ENCODE data around the gene TGFB1. TPM values are rescaled to one million over a fixed set of nuclear protein-coding genes. Genes with fewer than 3 reads are reported as not detected.

The TGFB1 gene
- total and polyA plus RNA-seq, 4 donors, result 0.83 to 10.6 (median 6.9) TPM

DNA sequence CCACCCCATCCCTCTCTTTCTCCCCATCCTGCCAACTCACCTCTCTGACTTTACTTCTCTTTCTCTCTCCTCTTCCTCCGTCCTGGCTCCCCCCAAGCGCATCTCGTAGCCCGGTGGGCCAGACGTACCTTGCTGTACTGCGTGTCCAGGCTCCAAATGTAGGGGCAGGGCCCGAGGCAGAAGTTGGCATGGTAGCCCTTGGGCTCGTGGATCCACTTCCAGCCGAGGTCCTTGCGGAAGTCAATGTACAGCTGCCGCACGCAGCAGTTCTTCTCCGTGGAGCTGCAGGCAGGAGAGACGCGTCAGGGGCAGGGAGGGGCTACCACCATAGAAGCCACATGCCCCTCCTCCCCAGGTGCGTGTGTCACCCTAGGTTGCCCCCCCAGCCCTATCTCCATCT lies 21.7 kb downstream of the TGFB1 start:
- TF ChIP-seq SP1 (IDR thresholded peaks at IDR 0.05) (no peak), RAD21 (IDR thresholded peaks at IDR 0.05) (no peak), NR2F2 (IDR thresholded peaks at IDR 0.05) (no peak), RXRA (IDR thresholded peaks at IDR 0.05) (no peak), YY1 (IDR thresholded peaks at IDR 0.05) (no peak), GABPA (IDR thresholded peaks at IDR 0.05 in 1 of 2, conservative IDR thresholded peaks at IDR 0.05 in 1 of 2) (no peak)
- TF ChIP-seq, protein P1, sequence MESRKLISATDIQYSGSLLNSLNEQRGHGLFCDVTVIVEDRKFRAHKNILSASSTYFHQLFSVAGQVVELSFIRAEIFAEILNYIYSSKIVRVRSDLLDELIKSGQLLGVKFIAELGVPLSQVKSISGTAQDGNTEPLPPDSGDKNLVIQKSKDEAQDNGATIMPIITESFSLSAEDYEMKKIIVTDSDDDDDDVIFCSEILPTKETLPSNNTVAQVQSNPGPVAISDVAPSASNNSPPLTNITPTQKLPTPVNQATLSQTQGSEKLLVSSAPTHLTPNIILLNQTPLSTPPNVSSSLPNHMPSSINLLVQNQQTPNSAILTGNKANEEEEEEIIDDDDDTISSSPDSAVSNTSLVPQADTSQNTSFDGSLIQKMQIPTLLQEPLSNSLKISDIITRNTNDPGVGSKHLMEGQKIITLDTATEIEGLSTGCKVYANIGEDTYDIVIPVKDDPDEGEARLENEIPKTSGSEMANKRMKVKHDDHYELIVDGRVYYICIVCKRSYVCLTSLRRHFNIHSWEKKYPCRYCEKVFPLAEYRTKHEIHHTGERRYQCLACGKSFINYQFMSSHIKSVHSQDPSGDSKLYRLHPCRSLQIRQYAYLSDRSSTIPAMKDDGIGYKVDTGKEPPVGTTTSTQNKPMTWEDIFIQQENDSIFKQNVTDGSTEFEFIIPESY (IDR thresholded peaks at IDR 0.05), result no peak
- TF ChIP-seq, protein P2, sequence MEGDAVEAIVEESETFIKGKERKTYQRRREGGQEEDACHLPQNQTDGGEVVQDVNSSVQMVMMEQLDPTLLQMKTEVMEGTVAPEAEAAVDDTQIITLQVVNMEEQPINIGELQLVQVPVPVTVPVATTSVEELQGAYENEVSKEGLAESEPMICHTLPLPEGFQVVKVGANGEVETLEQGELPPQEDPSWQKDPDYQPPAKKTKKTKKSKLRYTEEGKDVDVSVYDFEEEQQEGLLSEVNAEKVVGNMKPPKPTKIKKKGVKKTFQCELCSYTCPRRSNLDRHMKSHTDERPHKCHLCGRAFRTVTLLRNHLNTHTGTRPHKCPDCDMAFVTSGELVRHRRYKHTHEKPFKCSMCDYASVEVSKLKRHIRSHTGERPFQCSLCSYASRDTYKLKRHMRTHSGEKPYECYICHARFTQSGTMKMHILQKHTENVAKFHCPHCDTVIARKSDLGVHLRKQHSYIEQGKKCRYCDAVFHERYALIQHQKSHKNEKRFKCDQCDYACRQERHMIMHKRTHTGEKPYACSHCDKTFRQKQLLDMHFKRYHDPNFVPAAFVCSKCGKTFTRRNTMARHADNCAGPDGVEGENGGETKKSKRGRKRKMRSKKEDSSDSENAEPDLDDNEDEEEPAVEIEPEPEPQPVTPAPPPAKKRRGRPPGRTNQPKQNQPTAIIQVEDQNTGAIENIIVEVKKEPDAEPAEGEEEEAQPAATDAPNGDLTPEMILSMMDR (IDR thresholded peaks at IDR 0.05; ENCODE audit: low read depth, low read length, missing input control), result no peak
- TF ChIP-seq, protein P3, sequence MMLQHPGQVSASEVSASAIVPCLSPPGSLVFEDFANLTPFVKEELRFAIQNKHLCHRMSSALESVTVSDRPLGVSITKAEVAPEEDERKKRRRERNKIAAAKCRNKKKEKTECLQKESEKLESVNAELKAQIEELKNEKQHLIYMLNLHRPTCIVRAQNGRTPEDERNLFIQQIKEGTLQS (IDR thresholded peaks at IDR 0.05), result no peak
- DNase-seq (ENCODE audit: low spot score), result no peak

DNA sequence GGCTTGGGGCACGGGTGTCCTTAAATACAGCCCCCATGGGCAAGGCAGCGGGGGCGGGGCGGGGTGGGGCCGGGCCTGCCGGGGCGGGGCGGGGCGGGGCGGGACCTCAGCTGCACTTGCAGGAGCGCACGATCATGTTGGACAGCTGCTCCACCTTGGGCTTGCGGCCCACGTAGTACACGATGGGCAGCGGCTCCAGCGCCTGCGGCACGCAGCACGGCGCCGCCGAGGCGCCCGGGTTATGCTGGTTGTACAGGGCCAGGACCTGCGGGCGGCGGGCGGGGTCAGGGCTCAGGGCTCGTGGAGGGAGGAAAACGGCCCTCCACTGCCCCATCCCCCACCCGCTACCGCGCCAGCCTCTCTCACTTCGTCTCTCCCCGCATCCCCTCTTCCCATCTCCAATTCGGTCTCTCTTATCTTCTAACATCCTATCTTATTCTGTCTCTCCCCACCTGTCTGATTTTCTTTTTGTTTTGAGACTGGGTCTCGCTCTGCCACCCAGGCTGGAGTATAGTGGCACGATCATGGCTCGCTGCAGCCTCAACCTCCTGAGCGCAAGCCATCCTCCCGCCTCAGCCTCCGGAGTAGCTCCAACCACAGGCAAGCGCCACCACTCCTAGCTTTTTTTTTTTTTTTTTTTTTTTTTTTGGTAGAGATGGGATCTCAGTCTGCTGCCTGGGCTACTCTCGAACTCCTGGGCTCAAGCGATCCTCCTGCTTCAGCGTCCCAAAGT lies 22.6 kb downstream of the TGFB1 start:
- no peak overlapping the region for H3K4me3 ChIP-seq (ENCODE audit: low read depth in 1 of 3, low read length in 3 of 3)
- H3K27ac ChIP-seq (ENCODE audit: low read depth in 1 of 2, low read length in 2 of 2), result no peak overlapping the region
- H3K9me3 ChIP-seq (ENCODE audit: control insufficient read depth in 4 of 4, low read length in 3 of 4), result no peaks in the 10 kb centered on the region
- peaks cover 3 to 25% (median 8%) of the 10 kb centered on the region in 4 donors for H3K4me1 ChIP-seq (ENCODE audit: control insufficient read depth in 4 of 4, insufficient read depth in 4 of 4, low read length in 3 of 4)
- H3K27me3 ChIP-seq (ENCODE audit: control insufficient read depth in 4 of 4, insufficient read depth in 4 of 4, low read length in 3 of 4), result no peaks in the 10 kb centered on the region
- no peak for DNase-seq (ENCODE audit: low spot score)
- H3K36me3 ChIP-seq (ENCODE audit: control insufficient read depth in 4 of 4, insufficient read depth in 3 of 4, low read depth in 1 of 4, low read length in 3 of 4), result peaks cover 0 to 4% (median 0%) of the 10 kb centered on the region in 4 donors
- WGBS, result 61% methylated on average over 47 of the region's 47 CpGs
- H3K9ac ChIP-seq (ENCODE audit: low read depth in 1 of 2, low read length in 2 of 2), result no peak overlapping the region
- TF ChIP-seq JUND (IDR thresholded peaks at IDR 0.05) (no peak), HNF4G (IDR thresholded peaks at IDR 0.05) (no peak), TAF1 (conservative IDR thresholded peaks at IDR 0.05) (no peak), HNF4A (conservative IDR thresholded peaks at IDR 0.05) (no peak), EGR1 (IDR thresholded peaks at IDR 0.05; ENCODE audit: low read depth in 2 of 2) (no peak), YY1 (IDR thresholded peaks at IDR 0.05) (no peak), GABPA (IDR thresholded peaks at IDR 0.05 in 1 of 2, conservative IDR thresholded peaks at IDR 0.05 in 1 of 2) (no peak), RXRA (IDR thresholded peaks at IDR 0.05) (no peak), FOXA1 (IDR thresholded peaks at IDR 0.05) (no peak), RAD21 (IDR thresholded peaks at IDR 0.05) (no peak), FOXA2 (IDR thresholded peaks at IDR 0.05) (no peak)
- TF ChIP-seq, protein P2 (IDR thresholded peaks at IDR 0.05; ENCODE audit: low read depth, low read length, missing input control), result no peak
- TF ChIP-seq, protein P4, sequence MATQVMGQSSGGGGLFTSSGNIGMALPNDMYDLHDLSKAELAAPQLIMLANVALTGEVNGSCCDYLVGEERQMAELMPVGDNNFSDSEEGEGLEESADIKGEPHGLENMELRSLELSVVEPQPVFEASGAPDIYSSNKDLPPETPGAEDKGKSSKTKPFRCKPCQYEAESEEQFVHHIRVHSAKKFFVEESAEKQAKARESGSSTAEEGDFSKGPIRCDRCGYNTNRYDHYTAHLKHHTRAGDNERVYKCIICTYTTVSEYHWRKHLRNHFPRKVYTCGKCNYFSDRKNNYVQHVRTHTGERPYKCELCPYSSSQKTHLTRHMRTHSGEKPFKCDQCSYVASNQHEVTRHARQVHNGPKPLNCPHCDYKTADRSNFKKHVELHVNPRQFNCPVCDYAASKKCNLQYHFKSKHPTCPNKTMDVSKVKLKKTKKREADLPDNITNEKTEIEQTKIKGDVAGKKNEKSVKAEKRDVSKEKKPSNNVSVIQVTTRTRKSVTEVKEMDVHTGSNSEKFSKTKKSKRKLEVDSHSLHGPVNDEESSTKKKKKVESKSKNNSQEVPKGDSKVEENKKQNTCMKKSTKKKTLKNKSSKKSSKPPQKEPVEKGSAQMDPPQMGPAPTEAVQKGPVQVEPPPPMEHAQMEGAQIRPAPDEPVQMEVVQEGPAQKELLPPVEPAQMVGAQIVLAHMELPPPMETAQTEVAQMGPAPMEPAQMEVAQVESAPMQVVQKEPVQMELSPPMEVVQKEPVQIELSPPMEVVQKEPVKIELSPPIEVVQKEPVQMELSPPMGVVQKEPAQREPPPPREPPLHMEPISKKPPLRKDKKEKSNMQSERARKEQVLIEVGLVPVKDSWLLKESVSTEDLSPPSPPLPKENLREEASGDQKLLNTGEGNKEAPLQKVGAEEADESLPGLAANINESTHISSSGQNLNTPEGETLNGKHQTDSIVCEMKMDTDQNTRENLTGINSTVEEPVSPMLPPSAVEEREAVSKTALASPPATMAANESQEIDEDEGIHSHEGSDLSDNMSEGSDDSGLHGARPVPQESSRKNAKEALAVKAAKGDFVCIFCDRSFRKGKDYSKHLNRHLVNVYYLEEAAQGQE (IDR thresholded peaks at IDR 0.05), result no peak
- TF ChIP-seq, protein P5, sequence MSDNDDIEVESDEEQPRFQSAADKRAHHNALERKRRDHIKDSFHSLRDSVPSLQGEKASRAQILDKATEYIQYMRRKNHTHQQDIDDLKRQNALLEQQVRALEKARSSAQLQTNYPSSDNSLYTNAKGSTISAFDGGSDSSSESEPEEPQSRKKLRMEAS (IDR thresholded peaks at IDR 0.05), result no peak
- TF ChIP-seq, protein P3 (IDR thresholded peaks at IDR 0.05), result no peak

More for the DNA sequence above, 21.7 kb downstream of the TGFB1 start:
- Histone ChIP-seq H3K9ac (ENCODE audit: low read depth in 1 of 2, low read length in 2 of 2) (no peak overlapping the region), H3K36me3 (ENCODE audit: control insufficient read depth in 4 of 4, insufficient read depth in 3 of 4, low read depth in 1 of 4, low read length in 3 of 4) (peaks cover 0 to 4% (median 1%) of the 10 kb centered on the region in 4 donors), H3K9me3 (ENCODE audit: control insufficient read depth in 4 of 4, low read length in 3 of 4) (no peaks in the 10 kb centered on the region), H3K27me3 (ENCODE audit: control insufficient read depth in 4 of 4, insufficient read depth in 4 of 4, low read length in 3 of 4) (no peaks in the 10 kb centered on the region), H3K27ac (ENCODE audit: low read depth in 1 of 2, low read length in 2 of 2) (no peak overlapping the region), H3K4me3 (ENCODE audit: low read depth in 1 of 3, low read length in 3 of 3) (no peak overlapping the region), H3K4me1 (ENCODE audit: control insufficient read depth in 4 of 4, insufficient read depth in 4 of 4, low read length in 3 of 4) (peaks cover 2 to 20% (median 5%) of the 10 kb centered on the region in 4 donors)
- WGBS, result 89% methylated on average over 16 of the region's 16 CpGs
